ENCODE measurements around the gene GIGYF2.
"Not testable (repeated sequence)": the region's sequence is repeated elsewhere in the genome, so short reads cannot be mapped to it uniquely, and the experiment has no call there.

The GIGYF2 gene

GRCh38 chr2:232817756-232818155 is 120.6 kb downstream of the GIGYF2 start:
- DNase-seq = no peak

- DNase-seq = no peak
Observed at GRCh38 chr2:232829988-232830387, 132.9 kb downstream of the GIGYF2 start.

GRCh38 chr2:232831496-232831895 is 134.4 kb downstream of the GIGYF2 start:
- no peak for DNase-seq

GRCh38 chr2:232833830-232834229 is 136.7 kb downstream of the GIGYF2 start:
- no peak for DNase-seq

GRCh38 chr2:232835687-232836208 is 138.6 kb downstream of the GIGYF2 start:
- no peak for DNase-seq

- no peak for DNase-seq
Observed at GRCh38 chr2:232836934-232837333, 139.8 kb downstream of the GIGYF2 start.

- no peak for DNase-seq
Observed at GRCh38 chr2:232838406-232838874, 141.3 kb downstream of the GIGYF2 start.

GRCh38 chr2:232839411-232840079 is 142.4 kb downstream of the GIGYF2 start:
- DNase-seq = no peak

- no peak for DNase-seq
Observed at GRCh38 chr2:232842689-232843088, 145.6 kb downstream of the GIGYF2 start.

- DNase-seq = no peak
Observed at GRCh38 chr2:232843834-232844233, 146.7 kb downstream of the GIGYF2 start.

- DNase-seq = no peak
Observed at GRCh38 chr2:232846055-232846454, 148.9 kb downstream of the GIGYF2 start.

- DNase-seq = no peak
Observed at GRCh38 chr2:232850039-232850438, 152.9 kb downstream of the GIGYF2 start.

GRCh38 chr2:232852081-232852480 is 154.9 kb downstream of the GIGYF2 start:
- not testable (repeated sequence) for DNase-seq

- DNase-seq = no peak
Observed at GRCh38 chr2:232852676-232853075, 155.5 kb downstream of the GIGYF2 start.

- DNase-seq = no peak
Observed at GRCh38 chr2:232854082-232854481, 157.0 kb downstream of the GIGYF2 start.

- DNase-seq = no peak
Observed at GRCh38 chr2:232857158-232857563, 160.0 kb downstream of the GIGYF2 start.

GRCh38 chr2:232859385-232859916 is 162.3 kb downstream of the GIGYF2 start:
- DNase-seq = no peak

GRCh38 chr2:232860593-232861241 is 163.6 kb downstream of the GIGYF2 start:
- no peak for DNase-seq

- no peak for DNase-seq
Observed at GRCh38 chr2:232861353-232861752, 164.2 kb downstream of the GIGYF2 start.

- no peak for DNase-seq
Observed at GRCh38 chr2:232863996-232864395, 166.9 kb downstream of the GIGYF2 start.

- no peak for DNase-seq
Observed at GRCh38 chr2:232865165-232865564, 168.0 kb downstream of the GIGYF2 start.

- DNase-seq = no peak
Observed at GRCh38 chr2:232866104-232866503, 169.0 kb downstream of the GIGYF2 start.

GRCh38 chr2:232869138-232870017 is 172.2 kb downstream of the GIGYF2 start:
- no peak for DNase-seq

Data from DMS79 treated with DMSO at 0.1 percent for 48 hours (cell line).